MM.1S (cell line): Measurements from ENCODE around the gene TMIE.

Experiments
- DNase-seq: peaks from one replicate; pipeline ENCODE4 v3.0.0-alpha.2; 2015
- H2AFZ ChIP-seq: fragments of 300-600 bp; sonication (generic); 2 replicates; pipeline ENCODE4 v1.6.0; 2016; ENCODE audit warnings: antibody characterized with exemption, low read length
- H3F3A ChIP-seq: fragments of 300-600 bp; sonication (generic); 2 replicates; pipeline ENCODE4 v1.6.1; 2016; ENCODE audit warnings: mild to moderate bottlenecking, antibody characterized with exemption, low read length, moderate library complexity, mixed read lengths; ENCODE audit not compliant: insufficient read depth
- H3K27ac ChIP-seq: fragments of 300-600 bp; sonication (generic); 2 replicates; pipeline ENCODE4 v1.5.1; 2016; ENCODE audit warnings: mild to moderate bottlenecking, low read length
- H3K27me3 ChIP-seq: fragments of 300-600 bp; sonication (generic); replicated peaks from 2 replicates; pipeline ENCODE4 v1.6.0; 2016; ENCODE audit warnings: low read length; ENCODE audit not compliant: insufficient read depth
- H3K36me3 ChIP-seq: fragments of 300-600 bp; sonication (generic); replicated peaks from 2 replicates; pipeline ENCODE4 v1.6.1; 2016; ENCODE audit warnings: mild to moderate bottlenecking, low read length, mixed read lengths; ENCODE audit not compliant: insufficient read depth
- H3K4me1 ChIP-seq: fragments of 300-600 bp; sonication (generic); 2 replicates; pipeline ENCODE4 v1.6.1; 2016; ENCODE audit warnings: low read length, mixed read lengths
- H3K4me2 ChIP-seq: fragments of 300-600 bp; sonication (generic); 2 replicates; pipeline ENCODE4 v1.6.0; 2016; ENCODE audit warnings: low read depth, low read length
- H3K4me3 ChIP-seq: fragments of 300-600 bp; sonication (generic); 2 replicates; pipeline ENCODE4 v1.5.1; 2016; ENCODE audit warnings: low read length, mixed read lengths
- H3K79me2 ChIP-seq: fragments of 300-600 bp; sonication (generic); 2 replicates; pipeline ENCODE4 v1.6.1; 2016; ENCODE audit warnings: mixed run types, low read length, mixed read lengths
- H3K9ac ChIP-seq: fragments of 300-600 bp; sonication (generic); 2 replicates; pipeline ENCODE4 v1.6.1; 2016; ENCODE audit warnings: low read length, mixed read lengths
- H3K9me2 ChIP-seq: fragments of 300-600 bp; sonication (generic); replicated peaks from 2 replicates; pipeline ENCODE4 v1.6.1; 2016; ENCODE audit warnings: mild to moderate bottlenecking, low read length, mixed read lengths; ENCODE audit not compliant: insufficient read depth
- H3K9me3 ChIP-seq: fragments of 300-600 bp; sonication (generic); replicated peaks from 2 replicates; pipeline ENCODE4 v1.6.1; 2016; ENCODE audit warnings: mild to moderate bottlenecking, low read length, mixed read lengths; ENCODE audit not compliant: insufficient read depth
- H4K20me1 ChIP-seq: fragments of 300-600 bp; sonication (generic); 2 replicates; pipeline ENCODE4 v1.6.1; 2016; ENCODE audit warnings: mild to moderate bottlenecking, low read length, moderate library complexity, mixed read lengths; ENCODE audit not compliant: insufficient read depth
- EZH2 ChIP-seq: fragments of 300-600 bp; sonication (generic); optimal IDR thresholded peaks from 2 replicates; pipeline ENCODE3; 2017; ENCODE audit warnings: low read depth, mild to moderate bottlenecking, antibody characterized with exemption, low read length, mixed read lengths
- EZH2phosphoT487 ChIP-seq: fragments of 300-600 bp; sonication (generic); IDR thresholded peaks from 2 replicates; pipeline ENCODE4 v1.6.1; 2018; ENCODE audit warnings: antibody characterized with exemption, low read length
- TF ChIP-seq, protein P1 (sequence below): fragments of 300-600 bp; sonication (generic); IDR thresholded peaks from 2 replicates; pipeline ENCODE4 v1.5.1; 2016; ENCODE audit warnings: antibody characterized with exemption, low read length, mixed read lengths

The TMIE gene

DNA sequence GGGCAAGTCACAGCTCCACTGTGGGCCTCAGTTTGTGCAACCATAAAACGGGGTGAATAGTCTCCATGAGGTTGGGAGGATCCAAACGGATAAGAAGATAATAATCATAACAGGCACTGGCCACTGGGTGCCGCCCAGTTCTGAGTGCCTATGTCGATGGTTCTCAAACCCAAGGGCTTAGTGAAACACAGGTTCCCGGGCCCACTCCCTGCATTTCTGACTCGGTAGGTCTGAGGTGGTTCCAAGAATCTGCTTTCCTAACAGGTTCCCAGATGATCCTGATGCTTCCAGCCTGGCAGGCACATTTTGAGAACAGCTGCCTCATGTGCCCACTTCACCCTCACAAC, 28.9 kb upstream of the TMIE start:
- Histone ChIP-seq H3K4me2 (no peak overlapping the region), H3K36me3 (no peaks in the 10 kb centered on the region), H2AFZ (no peak overlapping the region), H3K27ac (no peak overlapping the region), H3K79me2 (no peaks in the 10 kb centered on the region), H3K9me3 (no peaks in the 10 kb centered on the region), H3K4me1 (no peaks in the 10 kb centered on the region), H3F3A (no peaks in the 10 kb centered on the region), H3K9me2 (no peaks in the 10 kb centered on the region), H3K4me3 (no peak overlapping the region), H3K9ac (no peak overlapping the region), H3K27me3 (no peaks in the 10 kb centered on the region), H4K20me1 (no peaks in the 10 kb centered on the region)
- TF ChIP-seq, protein P1, sequence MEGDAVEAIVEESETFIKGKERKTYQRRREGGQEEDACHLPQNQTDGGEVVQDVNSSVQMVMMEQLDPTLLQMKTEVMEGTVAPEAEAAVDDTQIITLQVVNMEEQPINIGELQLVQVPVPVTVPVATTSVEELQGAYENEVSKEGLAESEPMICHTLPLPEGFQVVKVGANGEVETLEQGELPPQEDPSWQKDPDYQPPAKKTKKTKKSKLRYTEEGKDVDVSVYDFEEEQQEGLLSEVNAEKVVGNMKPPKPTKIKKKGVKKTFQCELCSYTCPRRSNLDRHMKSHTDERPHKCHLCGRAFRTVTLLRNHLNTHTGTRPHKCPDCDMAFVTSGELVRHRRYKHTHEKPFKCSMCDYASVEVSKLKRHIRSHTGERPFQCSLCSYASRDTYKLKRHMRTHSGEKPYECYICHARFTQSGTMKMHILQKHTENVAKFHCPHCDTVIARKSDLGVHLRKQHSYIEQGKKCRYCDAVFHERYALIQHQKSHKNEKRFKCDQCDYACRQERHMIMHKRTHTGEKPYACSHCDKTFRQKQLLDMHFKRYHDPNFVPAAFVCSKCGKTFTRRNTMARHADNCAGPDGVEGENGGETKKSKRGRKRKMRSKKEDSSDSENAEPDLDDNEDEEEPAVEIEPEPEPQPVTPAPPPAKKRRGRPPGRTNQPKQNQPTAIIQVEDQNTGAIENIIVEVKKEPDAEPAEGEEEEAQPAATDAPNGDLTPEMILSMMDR, result no peak
- TF ChIP-seq EZH2phosphoT487 (no peak), EZH2 (no peak)
- no peak for DNase-seq

DNA sequence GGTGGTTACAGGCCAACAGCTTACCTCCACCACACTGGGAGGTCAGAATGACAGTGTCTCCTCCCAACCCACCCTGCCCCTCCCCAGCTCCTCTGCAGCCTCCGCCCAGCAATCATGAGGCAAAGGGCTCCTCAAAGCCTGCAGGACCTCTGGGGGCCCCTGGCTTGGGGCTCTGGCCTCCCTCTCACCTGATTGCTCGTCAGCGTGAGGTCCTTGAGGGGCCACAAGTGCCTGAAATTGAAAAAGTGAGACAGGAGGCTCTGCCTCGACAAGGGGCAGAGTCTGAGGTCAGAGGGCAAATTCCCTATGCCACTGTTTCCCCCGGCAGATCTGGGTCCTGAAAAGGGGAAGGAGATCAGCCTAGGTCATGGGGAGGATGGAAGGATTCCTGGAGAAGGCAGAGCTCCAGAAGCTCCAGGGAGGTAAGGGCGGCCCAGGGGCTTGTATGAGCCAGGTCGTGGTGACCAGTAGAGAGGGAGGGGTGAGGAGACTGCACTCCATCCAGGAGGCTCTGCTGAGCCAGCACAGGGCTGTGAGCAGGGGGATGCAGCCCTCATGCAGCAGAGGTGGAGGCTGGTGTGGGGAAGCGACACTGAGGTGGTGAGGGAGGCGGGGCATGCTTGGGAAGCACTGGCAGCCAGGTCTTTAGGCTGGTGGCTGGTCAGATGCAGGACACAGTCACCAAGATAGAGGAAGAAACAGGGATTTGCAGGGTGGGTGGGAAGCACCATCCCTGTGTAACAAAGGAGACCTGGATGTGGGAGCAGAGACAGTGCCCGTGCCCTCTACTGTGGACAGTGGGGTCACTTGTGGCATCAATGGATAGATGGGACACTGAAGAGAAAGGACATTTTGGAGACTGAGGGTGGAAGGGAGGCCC, 27.8 kb upstream of the TMIE start:
- Histone ChIP-seq H3K4me3 (no peak overlapping the region), H3K27me3 (no peaks in the 10 kb centered on the region), H3K36me3 (no peaks in the 10 kb centered on the region), H2AFZ (no peak overlapping the region), H3K4me1 (no peaks in the 10 kb centered on the region), H4K20me1 (no peaks in the 10 kb centered on the region), H3K9me3 (no peaks in the 10 kb centered on the region), H3K9ac (no peak overlapping the region), H3F3A (no peaks in the 10 kb centered on the region), H3K4me2 (no peak overlapping the region), H3K79me2 (no peaks in the 10 kb centered on the region), H3K9me2 (no peaks in the 10 kb centered on the region), H3K27ac (no peak overlapping the region)
- no peak for TF ChIP-seq EZH2phosphoT487
- TF ChIP-seq, protein P1, result no peak
- TF ChIP-seq EZH2, result no peak
- DNase-seq, result no peak

DNA sequence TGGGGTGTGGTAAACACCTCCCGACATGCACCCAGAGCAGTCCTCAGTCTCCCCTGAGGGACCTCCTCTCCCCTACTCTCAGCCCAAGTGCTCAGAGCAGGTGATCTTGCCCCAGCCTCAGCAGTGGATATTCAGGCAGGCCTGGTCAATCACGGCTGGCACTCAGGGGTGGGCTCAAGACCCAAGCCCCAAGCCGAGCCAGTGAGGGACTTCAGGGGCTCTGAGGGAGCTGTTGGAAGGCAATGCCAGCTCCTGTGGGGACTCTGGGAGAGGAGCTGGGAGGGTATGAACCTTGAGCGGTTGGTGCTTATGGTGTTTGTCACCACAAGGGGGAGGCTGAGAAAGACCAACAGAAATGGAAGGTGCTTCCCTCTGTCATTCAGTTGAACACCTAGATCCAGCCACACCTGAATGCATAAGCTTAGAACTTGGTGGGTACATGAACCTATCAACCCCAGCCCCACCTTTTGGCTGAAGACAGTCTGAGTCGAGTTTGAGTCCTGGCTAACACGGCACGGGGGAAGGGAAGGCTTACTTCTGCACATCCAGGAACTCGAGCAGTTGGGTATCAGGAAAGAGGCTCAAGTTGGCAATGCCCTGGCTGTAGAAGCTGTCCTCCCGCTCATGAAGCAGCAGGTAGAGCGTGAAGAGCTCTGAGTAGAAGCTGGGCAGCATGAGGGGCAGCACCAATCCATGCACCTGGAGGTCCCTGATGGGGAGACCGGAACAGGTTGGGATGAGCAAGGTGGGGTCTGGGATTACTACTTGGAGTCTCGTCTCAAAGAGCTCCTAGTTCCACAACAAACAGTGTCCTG, 27.0 kb upstream of the TMIE start:
- H3K9ac ChIP-seq, result no peak overlapping the region
- no peaks in the 10 kb centered on the region for H3K9me2 ChIP-seq
- H3K4me2 ChIP-seq, result no peak overlapping the region
- H3K4me3 ChIP-seq, result no peak overlapping the region
- no peaks in the 10 kb centered on the region for H3K9me3 ChIP-seq
- no peak overlapping the region for H2AFZ ChIP-seq
- TF ChIP-seq, protein P1, result peak; percentile 25; the same call in 1 of the 2 replicates
- TF ChIP-seq EZH2, result no peak
- no peak for TF ChIP-seq EZH2phosphoT487
- H3K27me3 ChIP-seq, result no peaks in the 10 kb centered on the region
- H3F3A ChIP-seq, result no peaks in the 10 kb centered on the region
- no peak overlapping the region for H3K27ac ChIP-seq
- H4K20me1 ChIP-seq, result no peaks in the 10 kb centered on the region
- H3K36me3 ChIP-seq, result no peaks in the 10 kb centered on the region
- no peaks in the 10 kb centered on the region for H3K4me1 ChIP-seq
- H3K79me2 ChIP-seq, result no peaks in the 10 kb centered on the region
- no peak for DNase-seq
